ENCODE data around the gene GIPC1.

The GIPC1 gene

GRCh38 chr19:14432791-14433553 lies 63.0 kb downstream of the GIPC1 start, which contains the start of gene PKN1:
Gene PKN1 (plus strand): TSS chr19:14433306. CDS start chr19:14433522, 216 bp downstream.
- no peak for DNase-seq

- no peak for DNase-seq
Measured at GRCh38 chr19:14430712-14431111, 65.2 kb downstream of the GIPC1 start.

DNA sequence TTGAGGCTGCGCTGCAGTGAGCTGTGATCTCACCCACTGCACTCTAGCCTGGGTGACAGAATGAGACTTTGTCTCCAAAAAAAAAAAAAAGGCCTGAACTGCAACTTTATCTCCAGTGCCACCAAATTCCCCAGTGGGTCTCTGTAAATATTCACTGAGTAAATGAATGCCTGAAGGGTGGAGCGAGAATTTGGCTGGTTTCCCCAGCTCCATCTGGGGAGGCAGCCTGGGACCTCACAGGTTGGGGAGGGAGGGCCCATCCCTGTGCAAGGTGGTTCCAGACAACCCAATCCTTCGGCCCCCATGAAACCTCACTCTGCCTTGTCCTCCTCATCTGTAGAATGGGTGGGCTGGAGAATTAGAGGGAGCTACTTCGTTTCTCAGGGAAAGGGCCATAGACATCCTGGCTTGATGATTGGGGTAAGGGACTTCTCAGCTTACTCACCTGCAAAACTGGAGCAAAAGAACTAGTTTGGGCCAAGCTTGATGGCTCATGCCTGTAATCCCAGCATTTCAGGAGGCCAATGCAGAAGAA lies 67.0 kb downstream of the GIPC1 start:
- no peak for DNase-seq
